ENCODE data around the gene MARK1.

Gene MARK1

GRCh38 chr1:220711056-220711809 lies 183.3 kb downstream of the MARK1 start:
- DNase-seq (ENCODE audit: low read depth) = no peak
